Activated CD4-positive, alpha-beta T cell treated with anti-CD3 and anti-CD28 coated beads, Interleukin-2, Interleukin-4, amounts not matched to agents 100 ng/mL and 50 ng/mL, durations not matched to agents 16 hours and 8 hours (primary cell): ENCODE data around the gene PLPPR1.
"Not testable (repeated sequence)": the region's sequence is repeated elsewhere in the genome, so short reads cannot be mapped to it uniquely, and the experiment has no call there.

Experiments
- DNase-seq: peaks from one replicate; pipeline ENCODE4 v3.0.0-alpha.2; 2020; ENCODE audit warnings: low spot score

PLPPR1 gene

DNA sequence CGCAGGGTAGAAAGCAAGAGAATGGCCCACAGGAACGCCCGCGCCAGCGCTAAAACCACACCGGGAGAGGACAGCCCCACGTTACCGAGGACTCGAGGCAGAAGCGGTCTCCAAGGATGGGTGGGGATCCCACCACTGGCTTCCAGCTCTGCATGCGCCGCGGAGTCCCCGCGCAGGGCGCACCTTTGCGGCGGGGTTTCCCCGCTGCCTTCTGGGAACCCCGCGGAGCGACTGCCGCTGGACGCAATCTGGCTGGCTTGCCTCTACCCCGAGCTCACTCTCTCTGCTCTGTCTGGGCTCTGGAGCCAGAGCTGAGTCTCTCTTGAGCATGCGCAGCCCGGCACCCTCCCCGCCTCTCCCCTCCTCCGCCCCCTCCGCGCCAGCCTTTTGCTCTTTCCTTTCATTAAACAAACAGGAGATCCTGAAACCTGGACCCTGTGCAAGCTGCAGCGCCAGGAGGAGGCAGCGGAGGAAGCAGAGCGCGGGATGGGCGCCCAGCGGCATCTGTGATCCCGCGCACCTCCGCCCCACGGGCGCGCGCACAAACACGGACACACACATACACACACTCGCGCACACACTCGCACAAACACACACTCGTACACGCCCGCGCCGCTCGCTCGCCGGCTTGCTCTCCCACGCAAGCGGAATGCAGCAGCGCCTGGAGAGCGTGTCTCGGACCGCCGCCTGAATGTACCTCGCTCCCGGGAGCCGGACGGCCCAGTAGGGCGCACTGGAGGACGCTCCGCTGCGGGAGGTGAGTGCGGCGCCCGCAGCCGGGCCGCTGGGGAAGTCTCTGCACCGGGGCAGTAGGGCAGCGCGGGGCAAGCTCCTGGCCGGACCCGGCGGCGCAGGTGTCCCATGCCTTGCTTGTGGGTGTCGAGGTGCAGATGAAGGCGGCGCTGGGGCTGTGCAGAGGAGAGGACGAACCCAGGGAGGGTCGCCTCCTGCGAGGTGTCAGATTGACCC is at the start of gene PLPPR1:
PLPPR1 (plus strand) TSS at position 382 of the 969 bp plus-strand sequence.
- DNase-seq: no peak

DNA sequence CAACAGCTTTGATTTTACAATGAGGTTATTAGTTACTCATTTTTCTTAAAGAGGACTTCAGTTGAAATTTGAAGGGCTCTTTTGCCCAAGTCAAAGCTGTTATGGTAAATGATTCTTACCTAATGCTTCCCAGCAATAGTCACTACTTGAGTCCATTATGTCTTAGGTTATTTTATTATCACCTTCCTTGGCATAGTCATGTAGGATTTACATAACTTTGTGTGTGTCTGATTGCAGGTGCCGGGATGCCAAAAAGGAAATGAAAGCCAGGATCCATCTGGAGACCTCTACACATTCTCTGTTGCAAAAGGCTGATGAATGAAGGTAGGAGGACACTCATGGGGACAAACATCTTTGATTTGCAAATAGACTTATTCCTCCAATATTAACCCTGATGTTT is 38.8 kb upstream of the PLPPR1 start:
- no peak for DNase-seq

GRCh38 chr9:100990605-100991381 is 37.7 kb upstream of the PLPPR1 start:
- DNase-seq: no peak

- no peak for DNase-seq
Observed at GRCh38 chr9:100992632-100993031, 35.9 kb upstream of the PLPPR1 start.

DNA sequence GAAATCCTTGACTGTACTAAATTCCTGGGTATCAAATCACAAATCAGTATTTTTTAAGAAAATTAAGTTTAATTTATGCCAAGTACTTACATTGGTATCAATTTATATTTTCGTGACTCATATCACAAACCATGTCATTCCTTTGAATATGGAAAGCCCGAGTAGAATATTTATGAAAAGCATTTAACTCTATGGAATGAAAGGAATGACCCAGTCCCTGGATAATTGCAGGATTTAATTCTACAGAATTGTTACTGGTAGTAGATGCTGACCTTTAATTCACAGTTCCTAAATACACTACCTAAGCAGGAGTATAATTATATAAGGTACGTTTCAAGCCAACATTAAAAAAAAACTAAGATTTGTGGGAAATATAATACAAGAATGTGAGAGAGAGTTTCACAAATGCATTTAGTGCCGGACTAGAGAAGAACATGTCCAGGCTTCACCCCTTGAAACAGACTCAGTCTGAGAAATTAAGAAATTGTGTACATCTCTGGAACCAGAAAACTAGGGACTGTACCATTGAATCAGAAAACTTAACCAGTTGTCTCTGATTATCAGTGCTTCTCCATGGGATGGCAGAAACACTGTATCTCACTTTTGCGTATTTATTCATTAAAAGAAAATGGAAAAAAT is 28.5 kb upstream of the PLPPR1 start:
- no peak for DNase-seq

- DNase-seq: no peak
Observed at GRCh38 chr9:101005246-101005645, 23.3 kb upstream of the PLPPR1 start.

DNA sequence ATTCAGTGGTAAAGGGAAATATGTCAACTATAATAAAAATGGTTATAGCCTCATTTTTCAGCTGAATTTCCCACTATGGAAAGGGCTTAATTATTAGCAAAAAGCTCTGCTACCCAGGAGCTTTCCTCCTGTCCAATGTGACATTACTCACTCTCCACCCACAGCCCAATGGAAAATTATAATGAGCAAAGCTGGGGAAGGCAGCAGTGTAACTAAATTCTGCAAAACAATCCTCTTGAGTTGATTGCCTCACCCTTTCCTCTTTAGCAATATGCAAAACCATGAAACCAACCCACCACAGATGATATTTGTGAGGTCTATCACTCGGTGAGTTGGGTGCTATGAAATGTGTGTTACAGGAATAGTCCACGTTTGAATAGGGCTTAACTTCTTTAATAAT is 14.0 kb upstream of the PLPPR1 start:
- no peak for DNase-seq

- DNase-seq: no peak
Observed at GRCh38 chr9:101018467-101018866, 10.1 kb upstream of the PLPPR1 start.

DNA sequence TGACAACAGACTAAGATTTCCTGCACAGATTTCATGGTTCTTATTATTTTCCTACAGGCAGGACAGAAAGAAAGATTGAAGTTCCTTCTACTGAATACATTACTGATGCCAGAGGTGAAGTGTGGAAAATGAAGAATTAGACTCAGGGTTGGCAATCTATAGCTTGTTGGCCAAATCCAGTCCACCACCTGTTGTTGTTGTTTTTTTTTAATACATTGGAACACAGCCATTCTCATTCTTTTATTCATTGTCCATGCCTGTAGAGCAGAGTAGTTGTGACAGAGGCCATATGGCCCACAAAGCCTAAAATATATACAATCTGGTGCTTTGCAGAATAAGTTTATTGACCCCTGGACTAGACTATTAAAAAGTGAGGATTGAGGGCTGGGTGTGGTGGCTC is 5.8 kb upstream of the PLPPR1 start:
- no peak for DNase-seq

- no peak for DNase-seq
Observed at GRCh38 chr9:101025940-101026339, 2.6 kb upstream of the PLPPR1 start.

- no peak for DNase-seq
Observed at GRCh38 chr9:101026824-101027223, 1.7 kb upstream of the PLPPR1 start.

GRCh38 chr9:101027236-101027635 is 1.3 kb upstream of the PLPPR1 start:
- DNase-seq: no peak

DNA sequence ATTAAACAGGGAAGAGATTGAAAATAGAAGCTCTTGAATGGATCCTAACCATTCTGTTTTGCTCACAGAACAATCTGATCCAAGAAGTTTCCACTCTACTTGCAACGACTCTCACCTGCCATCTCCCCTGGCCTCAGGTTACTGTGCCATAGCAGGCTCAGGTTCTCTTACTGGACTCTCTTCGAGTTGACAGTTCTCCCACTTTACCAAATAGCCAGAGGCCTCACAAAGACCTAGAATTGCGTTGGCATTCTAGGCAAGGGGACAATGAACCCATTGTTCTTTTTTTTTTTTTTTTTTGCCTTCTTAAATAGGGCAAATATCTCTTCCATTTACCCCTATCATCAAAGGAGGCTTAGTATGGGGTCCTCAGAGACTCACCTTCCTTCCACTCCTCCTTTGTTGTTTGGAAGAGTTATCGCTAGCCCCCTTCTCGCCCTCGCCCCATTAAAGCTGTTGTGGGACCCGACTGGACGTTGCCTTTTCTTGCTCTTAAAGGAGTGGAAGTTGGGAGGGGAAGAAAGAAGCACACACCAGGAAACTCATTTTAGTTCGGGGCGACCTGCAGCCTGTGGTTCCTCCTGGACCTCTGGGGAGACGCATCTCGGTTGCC is 688 bp upstream of the PLPPR1 start:
- no peak for DNase-seq

- DNase-seq: no peak
Observed at GRCh38 chr9:101029315-101030085, 973 bp downstream of the PLPPR1 start.

- DNase-seq: no peak
Observed at GRCh38 chr9:101030086-101030391, 1.5 kb downstream of the PLPPR1 start.

DNA sequence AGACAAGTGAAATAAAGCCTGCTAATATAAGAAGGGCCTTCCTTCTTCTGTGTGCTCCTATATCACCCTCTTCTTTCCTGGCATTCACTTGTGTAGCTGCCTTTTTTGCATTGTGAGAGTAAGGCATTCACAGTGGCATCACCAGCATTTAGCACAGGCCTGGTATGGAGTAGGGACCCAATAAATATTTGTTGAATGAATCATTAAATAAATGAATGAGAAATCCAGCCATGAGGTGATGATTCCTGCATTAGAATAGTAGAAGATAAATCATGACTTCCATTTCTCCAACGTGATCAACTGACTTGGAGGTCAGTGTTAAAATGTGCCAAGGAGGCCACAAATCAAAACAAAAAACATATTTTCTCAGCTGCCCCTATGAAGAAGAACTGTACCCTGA is 3.9 kb downstream of the PLPPR1 start:
- no peak for DNase-seq

GRCh38 chr9:101034222-101034621 is 5.7 kb downstream of the PLPPR1 start:
- DNase-seq: no peak

DNA sequence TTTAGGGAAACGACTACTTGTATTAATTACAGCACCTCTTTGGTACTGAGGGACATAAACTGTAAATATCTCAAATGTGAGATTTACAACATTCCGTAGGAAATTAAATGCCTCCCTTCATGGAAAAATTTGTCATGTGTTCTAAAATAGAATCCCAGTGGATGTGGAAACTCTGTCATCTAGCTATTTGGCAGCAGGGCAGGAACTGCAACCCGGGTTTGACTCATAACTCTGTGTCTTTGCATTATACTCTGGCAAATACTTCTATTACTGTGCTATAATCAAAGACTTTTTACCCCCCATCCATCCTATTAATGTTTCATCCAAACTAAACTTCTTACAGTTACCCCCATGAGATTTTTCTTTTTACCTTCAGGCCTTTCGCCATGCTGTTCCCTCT is 6.6 kb downstream of the PLPPR1 start:
- no peak for DNase-seq

- DNase-seq: no peak
Observed at GRCh38 chr9:101037430-101037829, 8.9 kb downstream of the PLPPR1 start.

GRCh38 chr9:101038488-101038887 is 10.0 kb downstream of the PLPPR1 start:
- DNase-seq: no peak

DNA sequence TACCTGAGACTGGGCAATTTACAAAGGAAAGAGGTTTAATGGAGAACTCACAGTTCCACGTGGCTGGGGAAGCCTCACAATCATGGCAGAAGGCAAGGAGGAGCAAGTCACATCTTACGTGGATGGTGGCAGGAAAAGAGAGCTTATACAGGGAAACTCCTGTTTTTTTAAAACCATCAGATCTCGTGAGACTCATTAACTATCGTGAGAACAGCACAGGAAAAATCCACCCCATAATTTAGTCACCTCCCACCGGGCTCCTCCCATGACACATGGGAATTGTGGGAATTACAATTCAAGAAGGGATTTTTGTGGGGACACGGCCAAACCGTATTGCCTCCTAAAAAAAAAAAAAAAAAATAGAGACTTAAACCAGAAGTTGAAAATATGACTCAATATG is 11.1 kb downstream of the PLPPR1 start:
- DNase-seq: not testable (repeated sequence)
